ENCODE data around the gene FGD4.

The FGD4 gene

GRCh38 chr12:32617534-32617933 lies 218.2 kb downstream of the FGD4 start:
- no peak for DNase-seq

- DNase-seq, result no peak
Measured at GRCh38 chr12:32618115-32618514, 218.8 kb downstream of the FGD4 start.

DNA sequence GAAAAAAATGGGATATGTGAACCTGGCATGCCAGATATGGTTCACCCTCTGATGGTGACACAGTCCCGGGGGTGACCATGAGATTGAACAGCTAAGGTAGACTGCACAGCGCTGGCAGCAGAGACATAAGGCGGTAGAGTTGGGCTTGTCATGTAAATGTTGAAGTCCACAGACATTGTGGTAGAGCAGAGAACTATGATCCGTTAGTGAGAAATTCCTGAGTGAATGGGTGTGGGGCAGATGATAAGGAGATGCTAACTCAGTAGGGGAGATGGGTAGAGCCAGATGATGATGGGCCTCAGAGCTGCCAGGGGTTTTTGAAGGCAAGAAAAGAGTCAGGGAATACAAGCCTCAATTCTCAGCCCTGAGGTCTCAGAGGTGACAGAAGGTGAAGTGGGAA lies 228.6 kb downstream of the FGD4 start:
- DNase-seq, result no peak

DNA sequence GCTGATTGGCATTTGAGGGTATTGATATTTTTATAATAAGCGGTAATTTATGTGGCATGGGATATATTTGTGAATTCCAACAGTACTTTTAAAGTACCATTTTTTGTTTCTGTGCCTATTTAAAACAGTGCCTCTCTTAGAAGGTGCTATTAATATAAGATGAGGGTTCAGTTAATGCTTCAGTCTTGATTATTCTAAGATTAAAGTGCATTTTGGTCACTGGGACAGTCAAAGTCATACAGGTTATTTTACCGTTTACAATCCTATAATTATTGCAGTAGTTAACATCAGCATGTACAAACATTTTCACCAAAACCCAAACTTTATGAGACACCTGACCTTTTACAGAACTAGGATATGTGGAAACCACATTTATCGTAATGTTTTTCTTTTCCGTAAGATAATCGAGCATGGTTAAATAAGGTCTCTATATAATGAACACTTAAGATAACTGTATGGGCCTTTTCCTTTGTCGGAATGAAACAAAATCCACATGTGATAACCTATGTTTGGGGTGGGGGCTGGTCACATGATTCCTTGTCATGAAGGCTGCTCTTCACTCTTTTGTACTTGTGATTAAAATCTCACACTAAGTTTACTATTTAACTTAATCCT lies 242.0 kb downstream of the FGD4 start:
- DNase-seq, result no peak

- DNase-seq, result no peak
Measured at GRCh38 chr12:32644431-32644830, 245.1 kb downstream of the FGD4 start.

DNA sequence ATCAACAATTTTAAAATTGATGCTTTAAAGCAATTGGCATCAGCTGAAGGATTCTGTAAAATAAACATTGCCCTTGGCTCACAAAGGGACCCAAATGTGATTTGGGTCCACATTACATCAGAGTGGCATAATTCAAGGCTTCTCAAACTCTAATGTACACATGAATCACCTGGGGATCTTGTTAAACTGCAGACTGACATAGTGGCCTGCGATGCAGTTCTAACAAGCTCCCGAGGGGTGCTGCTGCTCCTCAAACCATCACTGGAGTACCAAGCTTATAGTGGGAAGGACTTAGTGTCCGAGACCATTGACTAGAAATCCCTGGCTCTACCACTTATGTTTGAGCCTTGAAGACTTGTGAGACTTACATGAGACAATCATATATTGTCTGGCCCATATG lies 247.9 kb downstream of the FGD4 start:
- DNase-seq, result no peak

DNA sequence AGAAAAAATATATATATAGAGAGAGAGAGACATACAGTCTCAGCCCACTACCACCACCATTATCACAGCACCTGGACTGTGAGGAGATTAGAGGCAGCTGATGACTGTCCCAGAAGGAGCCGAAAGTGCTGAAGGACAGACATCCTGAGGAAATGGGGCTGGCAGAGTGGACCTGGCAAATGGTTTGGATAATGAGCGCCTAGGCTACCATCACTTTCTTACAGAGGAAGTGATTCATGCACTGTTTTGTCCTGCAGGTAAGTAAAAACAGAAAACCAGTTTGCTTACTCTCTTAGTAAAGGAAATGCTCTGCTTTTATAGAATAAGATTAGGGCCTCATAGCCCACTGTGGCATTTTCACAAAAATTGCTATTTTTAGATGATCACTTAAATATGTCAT lies 251.2 kb downstream of the FGD4 start:
- no peak for DNase-seq

- no peak for DNase-seq
Measured at GRCh38 chr12:32651151-32651955, 252.0 kb downstream of the FGD4 start.

DNA sequence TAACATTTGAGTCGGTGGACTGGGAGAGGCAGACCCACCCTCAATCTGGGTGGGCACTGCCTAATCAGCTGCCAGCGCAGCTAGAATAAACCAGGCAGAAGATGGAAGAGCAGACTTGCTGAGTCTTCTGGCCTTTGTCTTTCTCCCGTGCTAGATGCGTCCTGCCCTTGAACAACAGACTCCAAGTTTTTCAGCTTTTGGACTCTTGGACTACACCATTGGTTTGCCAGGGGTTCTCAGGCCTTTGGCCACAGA lies 252.5 kb downstream of the FGD4 start:
- DNase-seq, result no peak

DNA sequence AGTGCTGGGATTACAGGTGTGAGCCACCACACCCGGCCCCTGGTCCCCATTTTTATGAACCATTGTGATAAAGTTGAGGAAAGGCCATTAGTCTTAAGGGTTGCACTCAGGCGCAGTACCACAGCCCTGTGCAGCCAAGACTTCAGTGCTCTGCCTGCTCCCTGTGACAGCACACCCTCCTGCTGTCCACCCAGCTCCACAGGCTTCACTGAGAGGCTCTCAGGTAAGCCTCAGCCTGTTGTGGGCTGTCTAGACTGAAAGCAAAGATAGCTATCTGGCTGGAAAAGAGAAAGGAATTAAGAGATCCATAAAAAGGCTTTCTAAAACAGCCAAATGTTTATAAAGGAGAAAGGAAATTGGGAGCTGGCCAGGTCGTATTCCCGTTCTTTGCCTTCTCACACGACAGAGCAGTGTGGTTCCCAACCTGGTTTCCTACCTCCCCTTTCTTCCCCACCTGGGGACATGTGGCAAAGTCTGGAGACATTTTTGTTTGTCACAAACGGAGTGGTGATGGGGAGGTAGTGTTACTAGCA lies 260.6 kb downstream of the FGD4 start:
- no peak for DNase-seq

- DNase-seq, result no peak
Measured at GRCh38 chr12:32661706-32662105, 262.3 kb downstream of the FGD4 start.

DNA sequence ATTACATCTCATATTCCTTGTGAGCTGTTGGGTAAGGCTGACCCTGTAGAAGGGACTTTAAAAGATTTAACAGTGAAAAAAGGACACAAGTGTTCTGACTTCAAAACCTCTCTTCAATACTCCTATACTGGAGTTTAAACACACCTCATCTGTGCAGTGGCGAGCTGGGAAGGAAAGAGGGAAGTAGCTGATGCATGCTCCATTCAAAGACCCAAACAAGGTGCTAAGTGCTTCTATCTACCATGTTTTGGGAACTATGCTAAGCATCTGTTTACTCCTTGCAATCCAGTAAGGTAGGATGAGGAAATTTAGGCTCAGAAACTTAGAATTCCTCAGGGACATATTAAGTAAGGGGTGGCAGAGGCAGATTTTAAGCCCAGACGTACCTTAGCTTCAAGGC lies 263.3 kb downstream of the FGD4 start:
- DNase-seq, result no peak

DNA sequence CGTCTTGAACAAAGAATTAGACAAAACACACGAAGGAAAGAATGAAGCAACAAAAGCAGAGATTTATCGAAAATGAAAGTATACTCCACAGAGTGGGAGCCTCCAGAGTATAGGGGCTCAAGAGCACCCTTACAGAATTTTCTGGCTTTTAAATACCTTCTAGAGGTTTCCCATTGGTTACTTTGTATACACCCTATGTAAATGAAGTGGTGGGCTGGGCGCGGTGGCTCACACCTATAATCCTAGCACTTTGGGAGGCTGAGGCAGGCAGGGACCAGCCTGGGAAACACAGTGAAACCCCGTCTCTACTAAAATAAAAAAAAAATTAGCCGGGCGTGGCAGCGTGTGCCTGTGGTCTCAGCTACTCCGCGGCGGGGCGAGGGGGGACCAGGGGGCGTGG lies 266.7 kb downstream of the FGD4 start:
- DNase-seq, result no peak

GRCh38 chr12:32669584-32669983 lies 270.2 kb downstream of the FGD4 start:
- DNase-seq, result no peak

- peak; percentile 62 for DNase-seq
Measured at GRCh38 chr12:32671930-32672780, 272.8 kb downstream of the FGD4 start.

GRCh38 chr12:32679091-32679919 lies 279.9 kb downstream of the FGD4 start, which contains the start of gene DNM1L:
Gene DNM1L (plus strand): TSS chr12:32679301. CDS start chr12:32679364, 63 bp downstream.
- peak; percentile 94 for DNase-seq

DNA sequence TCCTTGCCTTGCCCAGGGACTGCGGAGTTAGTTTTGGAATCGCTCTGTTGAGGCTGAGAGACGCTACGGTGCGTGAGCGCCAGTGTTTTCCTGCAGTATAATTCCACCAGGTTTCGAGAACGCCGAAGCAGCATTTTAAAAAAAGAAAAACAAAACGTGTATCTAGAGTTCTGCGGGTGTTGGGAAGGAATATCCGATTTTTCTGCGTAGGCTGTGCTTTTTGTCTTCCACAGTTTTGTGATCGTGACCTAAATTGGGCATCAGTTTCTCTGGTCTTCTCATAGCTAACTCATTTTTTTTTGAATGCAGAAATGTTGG lies 280.5 kb downstream of the FGD4 start:
- DNase-seq, result no peak

- DNase-seq, result no peak
Measured at GRCh38 chr12:32680787-32681186, 281.4 kb downstream of the FGD4 start.

- no peak for DNase-seq
Measured at GRCh38 chr12:32681272-32681671, 281.9 kb downstream of the FGD4 start.

DNA sequence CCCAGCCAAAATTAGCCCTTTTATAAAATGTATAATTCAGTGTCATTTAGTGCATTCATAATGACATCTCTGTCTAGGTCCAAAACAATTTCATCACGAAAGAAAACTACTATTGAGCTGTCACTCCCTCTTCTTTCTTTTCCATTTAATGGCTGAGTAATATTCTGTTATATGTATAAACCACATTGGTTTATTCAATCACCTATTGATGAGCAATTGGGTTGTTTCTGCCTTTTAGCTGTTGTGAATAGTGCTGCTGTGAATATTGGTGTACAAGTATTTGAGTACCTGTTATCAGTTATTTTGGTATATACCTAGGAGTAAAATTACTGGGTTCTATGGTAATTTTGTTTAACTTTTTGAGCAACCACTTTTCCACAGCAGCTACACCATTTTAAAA lies 287.0 kb downstream of the FGD4 start:
- no peak for DNase-seq

GRCh38 chr12:32688786-32689185 lies 289.4 kb downstream of the FGD4 start:
- DNase-seq, result no peak

DNA sequence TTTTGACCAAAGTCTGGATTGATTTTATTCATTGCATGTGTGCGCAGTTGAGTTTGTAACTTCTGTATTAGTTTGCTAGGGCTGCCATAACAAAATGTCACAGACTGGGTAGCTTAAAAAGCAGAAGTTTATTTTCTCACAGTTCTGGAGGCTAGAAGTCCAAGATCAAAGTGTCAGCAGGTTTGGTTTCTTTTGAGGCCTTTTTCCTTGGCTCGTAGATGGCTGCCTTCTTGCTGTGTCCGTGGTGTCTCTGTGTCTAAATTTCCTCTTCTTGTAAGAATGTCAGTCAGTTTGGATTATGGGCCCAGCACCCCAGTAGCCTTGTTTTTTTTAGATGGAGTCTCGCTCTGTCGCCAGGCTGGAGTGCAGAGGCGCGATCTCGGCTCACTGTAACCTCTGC lies 291.6 kb downstream of the FGD4 start:
- DNase-seq, result no peak

DNA sequence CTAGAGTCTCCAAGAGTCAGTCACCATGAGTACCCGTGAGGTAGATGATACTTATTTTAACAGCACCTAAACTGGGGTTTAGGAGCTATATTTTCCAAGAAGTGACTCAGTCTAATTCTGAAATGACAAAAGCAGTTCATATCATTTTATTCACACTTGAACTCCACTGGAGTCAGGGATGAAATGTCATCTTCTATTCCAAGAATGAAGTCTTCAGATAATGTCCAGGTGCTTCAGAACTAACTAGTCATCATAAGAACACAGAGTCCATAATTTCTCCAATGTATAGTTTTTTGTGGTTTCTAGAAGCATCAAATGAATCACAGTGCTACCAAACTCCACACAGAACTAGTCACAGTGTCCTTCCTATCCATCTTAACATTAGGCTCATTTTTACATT lies 293.0 kb downstream of the FGD4 start:
- no peak for DNase-seq
